Activated CD8-positive, alpha-beta memory T cell treated with anti-CD3 and anti-CD28 coated beads, Interleukin-2, amount 50 U/mL, for 48 hours (primary cell): ENCODE results near the gene RGL2.
"Not testable (repeated sequence)": the region's sequence is repeated elsewhere in the genome, so short reads cannot be mapped to it uniquely, and the experiment has no call there.

Source experiments
- DNase-seq: peaks from one replicate; pipeline ENCODE4 v3.0.0-alpha.2; 2020

RGL2 gene

GRCh38 chr6:33292996-33293682 lies 5.6 kb downstream of the RGL2 start:
- DNase-seq, result no peak

- no peak for DNase-seq
Measured at GRCh38 chr6:33290459-33290858, 8.3 kb downstream of the RGL2 start.

- DNase-seq, result no peak
Measured at GRCh38 chr6:33289784-33290315, 8.9 kb downstream of the RGL2 start.

GRCh38 chr6:33288921-33289783 lies 9.6 kb downstream of the RGL2 start, which contains the start of the genes PFDN6 and WDR46:
PFDN6 (plus strand) TSS chr6:33289601; CDS start chr6:33289857, 256 bp downstream.
WDR46 (minus strand) TSS chr6:33289239; CDS start chr6:33289170, 69 bp downstream.
- DNase-seq, result peak; percentile 84

- no peak for DNase-seq
Measured at GRCh38 chr6:33288141-33288920, 10.4 kb downstream of the RGL2 start.

GRCh38 chr6:33286946-33287914 lies 11.5 kb downstream of the RGL2 start:
- DNase-seq, result no peak

GRCh38 chr6:33285214-33285613 lies 13.5 kb downstream of the RGL2 start:
- not testable (repeated sequence) for DNase-seq

GRCh38 chr6:33280539-33280938 lies 18.2 kb downstream of the RGL2 start:
- DNase-seq, result no peak

GRCh38 chr6:33279971-33280511 lies 18.7 kb downstream of the RGL2 start:
- no peak for DNase-seq

GRCh38 chr6:33279257-33279695 lies 19.5 kb downstream of the RGL2 start:
- DNase-seq, result no peak

- DNase-seq, result no peak
Measured at GRCh38 chr6:33278810-33279209, 19.9 kb downstream of the RGL2 start.

GRCh38 chr6:33278392-33278741 lies 20.4 kb downstream of the RGL2 start:
- no peak for DNase-seq

- no peak for DNase-seq
Measured at GRCh38 chr6:33277663-33278391, 20.9 kb downstream of the RGL2 start.

- DNase-seq, result peak; percentile 93
Measured at GRCh38 chr6:33276864-33277662, 21.7 kb downstream of the RGL2 start, which contains the start of gene B3GALT4. B3GALT4 (plus strand) TSS chr6:33277123; CDS start chr6:33277420, 297 bp downstream.

- no peak for DNase-seq
Measured at GRCh38 chr6:33276581-33276863, 22.2 kb downstream of the RGL2 start.

GRCh38 chr6:33275795-33276580 lies 22.8 kb downstream of the RGL2 start:
- not testable (repeated sequence) for DNase-seq

GRCh38 chr6:33273924-33274902 lies 24.5 kb downstream of the RGL2 start:
- DNase-seq, result no peak
